DLD1 (cell line): Measurements from ENCODE around the gene TRIO.

ENCODE experiments used
- in situ Hi-C: cut with HindIII; loops from 2 replicates; pipeline ENCODE4 v1.10.0; 2017; ENCODE audit warnings: low sequenced_read_pairs

The TRIO gene

GRCh38 chr5:14280294-14280854 is 137.2 kb downstream of the TRIO start:
- in situ Hi-C loops: no loop called here

- in situ Hi-C loops: no loop called here
Measured at GRCh38 chr5:14281746-14282181, 138.6 kb downstream of the TRIO start.

- in situ Hi-C loops: no loop called here
Measured at GRCh38 chr5:14283139-14283538, 140.0 kb downstream of the TRIO start.

- in situ Hi-C loops: no loop called here
Measured at GRCh38 chr5:14284392-14285148, 141.4 kb downstream of the TRIO start.

- in situ Hi-C loops: no loop called here
Measured at GRCh38 chr5:14286007-14286406, 142.9 kb downstream of the TRIO start.

GRCh38 chr5:14286574-14287421 is 143.7 kb downstream of the TRIO start:
- in situ Hi-C loops: no loop called here

GRCh38 chr5:14292766-14293658 is 149.9 kb downstream of the TRIO start:
- in situ Hi-C loops: no loop called here

GRCh38 chr5:14295610-14296009 is 152.5 kb downstream of the TRIO start:
- in situ Hi-C loops: no loop called here

GRCh38 chr5:14296533-14297331 is 153.6 kb downstream of the TRIO start:
- in situ Hi-C loops: no loop called here

GRCh38 chr5:14297697-14298096 is 154.6 kb downstream of the TRIO start:
- in situ Hi-C loops: no loop called here

- in situ Hi-C loops: no loop called here
Measured at GRCh38 chr5:14298126-14298847, 155.1 kb downstream of the TRIO start.

- in situ Hi-C loops: no loop called here
Measured at GRCh38 chr5:14299666-14300065, 156.5 kb downstream of the TRIO start.

GRCh38 chr5:14301186-14301585 is 158.0 kb downstream of the TRIO start:
- in situ Hi-C loops: no loop called here

GRCh38 chr5:14302330-14302729 is 159.2 kb downstream of the TRIO start:
- in situ Hi-C loops: no loop called here

GRCh38 chr5:14305045-14305444 is 161.9 kb downstream of the TRIO start:
- in situ Hi-C loops: no loop called here

GRCh38 chr5:14306329-14306815 is 163.2 kb downstream of the TRIO start:
- in situ Hi-C loops: no loop called here

- in situ Hi-C loops: no loop called here
Measured at GRCh38 chr5:14308384-14309154, 165.4 kb downstream of the TRIO start.

- in situ Hi-C loops: no loop called here
Measured at GRCh38 chr5:14309199-14309598, 166.1 kb downstream of the TRIO start.
